GM21528 (cell line): ENCODE results near the gene CAPRIN1.
"Not testable (repeated sequence)": the region's sequence is repeated elsewhere in the genome, so short reads cannot be mapped to it uniquely, and the experiment has no call there.

Experiments
- ATAC-seq: cut with Tn5 transposase; IDR thresholded peaks from one replicate; pipeline ENCODE4 v1.9.1; 2021; ENCODE audit warnings: mild to moderate bottlenecking, moderate library complexity; ENCODE audit not compliant: unreplicated experiment, low FRiP score

Gene CAPRIN1

GRCh38 chr11:34050581-34051348, 766 bp upstream of the CAPRIN1 start:
- no peak for ATAC-seq

- peak; percentile 57 for ATAC-seq
Observed at GRCh38 chr11:34052036-34052607, 591 bp downstream of the CAPRIN1 start.

- ATAC-seq = no peak
Observed at GRCh38 chr11:34052608-34053160, 1.2 kb downstream of the CAPRIN1 start.

- peak; percentile 42 for ATAC-seq
Observed at GRCh38 chr11:34053161-34053686, 1.7 kb downstream of the CAPRIN1 start.

GRCh38 chr11:34054351-34054750, 2.8 kb downstream of the CAPRIN1 start:
- ATAC-seq = not testable (repeated sequence)

- ATAC-seq = no peak
Observed at GRCh38 chr11:34055218-34056000, 3.9 kb downstream of the CAPRIN1 start.

- ATAC-seq = no peak
Observed at GRCh38 chr11:34056672-34057071, 5.1 kb downstream of the CAPRIN1 start.

GRCh38 chr11:34063061-34063795, 11.7 kb downstream of the CAPRIN1 start:
- no peak for ATAC-seq

- ATAC-seq = no peak
Observed at GRCh38 chr11:34064291-34064690, 12.8 kb downstream of the CAPRIN1 start.

- ATAC-seq = no peak
Observed at GRCh38 chr11:34065505-34066203, 14.1 kb downstream of the CAPRIN1 start.

GRCh38 chr11:34066766-34067165, 15.2 kb downstream of the CAPRIN1 start:
- ATAC-seq = not testable (repeated sequence)

- ATAC-seq = no peak
Observed at GRCh38 chr11:34067383-34068065, 16.0 kb downstream of the CAPRIN1 start.

GRCh38 chr11:34068111-34068510, 16.6 kb downstream of the CAPRIN1 start:
- no peak for ATAC-seq

- not testable (repeated sequence) for ATAC-seq
Observed at GRCh38 chr11:34071306-34071705, 19.8 kb downstream of the CAPRIN1 start.

- ATAC-seq = no peak
Observed at GRCh38 chr11:34072041-34072440, 20.5 kb downstream of the CAPRIN1 start.

- no peak for ATAC-seq
Observed at GRCh38 chr11:34072832-34073231, 21.3 kb downstream of the CAPRIN1 start.

- no peak for ATAC-seq
Observed at GRCh38 chr11:34074391-34074790, 22.9 kb downstream of the CAPRIN1 start.

GRCh38 chr11:34075178-34075820, 23.8 kb downstream of the CAPRIN1 start:
- ATAC-seq = no peak
